ENCODE data around the gene MED1.
A peak's percentile ranks its signal among the peaks of the same experiment; 100 is the strongest.
"Not testable (repeated sequence)": the region's sequence is repeated elsewhere in the genome, so short reads cannot be mapped to it uniquely, and the experiment has no call there.

The MED1 gene

GRCh38 chr17:39462631-39463375 lies 11.7 kb upstream of the MED1 start:
- no peak for DNase-seq (ENCODE audit: insufficient read length)
- no peak for FAIRE-seq
- TF ChIP-seq POLR2AphosphoS5 (IDR thresholded peaks at IDR 0.05; ENCODE audit: low read depth, low read length): peak; percentile 42; the same call in 1 of the 2 replicates
- no peak for TF ChIP-seq TAF1 (IDR thresholded peaks at IDR 0.05; ENCODE audit: borderline replicate concordance, low read depth, low read length)

- DNase-seq (ENCODE audit: insufficient read length): no peak
- TF ChIP-seq TAF1 (IDR thresholded peaks at IDR 0.05; ENCODE audit: borderline replicate concordance, low read depth, low read length) (no peak), POLR2A (IDR thresholded peaks at IDR 0.05; ENCODE audit: low read depth, low read length) (no peak; the same call in 1 of the 2 replicates), POLR2AphosphoS5 (IDR thresholded peaks at IDR 0.05; ENCODE audit: low read depth, low read length) (no peak)
- peak; percentile 33 for FAIRE-seq
Measured at GRCh38 chr17:39461926-39462569, 11.0 kb upstream of the MED1 start.

GRCh38 chr17:39461113-39461925 lies 10.3 kb upstream of the MED1 start, which contains the start of gene CDK12:
TSS of gene CDK12 (plus strand) at chr17:39461486. CDS start at chr17:39462072, 586 bp downstream.
- DNase-seq (ENCODE audit: insufficient read length) (peak; percentile 93), FAIRE-seq (peak; percentile 95)
- TF ChIP-seq TAF1 (IDR thresholded peaks at IDR 0.05; ENCODE audit: borderline replicate concordance, low read depth, low read length) (peak; percentile 93), POLR2AphosphoS5 (IDR thresholded peaks at IDR 0.05; ENCODE audit: low read depth, low read length) (peak; percentile 98), POLR2A (IDR thresholded peaks at IDR 0.05; ENCODE audit: low read depth, low read length) (peak; percentile 98)

- TF ChIP-seq POLR2AphosphoS5 (IDR thresholded peaks at IDR 0.05; ENCODE audit: low read depth, low read length) (no peak), POLR2A (IDR thresholded peaks at IDR 0.05; ENCODE audit: low read depth, low read length) (no peak), TAF1 (IDR thresholded peaks at IDR 0.05; ENCODE audit: borderline replicate concordance, low read depth, low read length) (no peak)
- FAIRE-seq (no peak), DNase-seq (ENCODE audit: insufficient read length) (no peak)
Measured at GRCh38 chr17:39455919-39456318, 4.9 kb upstream of the MED1 start.

GRCh38 chr17:39450051-39450450 lies 1.0 kb downstream of the MED1 start:
- FAIRE-seq: no peak
- TF ChIP-seq TAF1 (IDR thresholded peaks at IDR 0.05; ENCODE audit: borderline replicate concordance, low read depth, low read length) (no peak), POLR2AphosphoS5 (IDR thresholded peaks at IDR 0.05; ENCODE audit: low read depth, low read length) (no peak), POLR2A (IDR thresholded peaks at IDR 0.05; ENCODE audit: low read depth, low read length) (no peak)
- DNase-seq (ENCODE audit: insufficient read length): no peak

- TF ChIP-seq TAF1 (IDR thresholded peaks at IDR 0.05; ENCODE audit: borderline replicate concordance, low read depth, low read length) (no peak), POLR2AphosphoS5 (IDR thresholded peaks at IDR 0.05; ENCODE audit: low read depth, low read length) (no peak), POLR2A (IDR thresholded peaks at IDR 0.05; ENCODE audit: low read depth, low read length) (no peak)
- no peak for FAIRE-seq
Measured at GRCh38 chr17:39447561-39447960, 3.5 kb downstream of the MED1 start.

GRCh38 chr17:39443326-39443725 lies 7.7 kb downstream of the MED1 start:
- TF ChIP-seq POLR2A (IDR thresholded peaks at IDR 0.05; ENCODE audit: low read depth, low read length): no peak
- no peak for TF ChIP-seq POLR2AphosphoS5 (IDR thresholded peaks at IDR 0.05; ENCODE audit: low read depth, low read length)
- TF ChIP-seq TAF1 (IDR thresholded peaks at IDR 0.05; ENCODE audit: borderline replicate concordance, low read depth, low read length): no peak
- FAIRE-seq (no peak), DNase-seq (ENCODE audit: insufficient read length) (no peak)

More at GRCh38 chr17:39447561-39447960, 3.5 kb downstream of the MED1 start:
- no peak for DNase-seq (ENCODE audit: insufficient read length)

GRCh38 chr17:39439868-39440267 lies 11.2 kb downstream of the MED1 start:
- FAIRE-seq; DNase-seq (ENCODE audit: insufficient read length): not testable (repeated sequence)

- DNase-seq (ENCODE audit: insufficient read length) (no peak), FAIRE-seq (no peak)
- no peak for TF ChIP-seq TAF1 (IDR thresholded peaks at IDR 0.05; ENCODE audit: borderline replicate concordance, low read depth, low read length)
- no peak for TF ChIP-seq POLR2AphosphoS5 (IDR thresholded peaks at IDR 0.05; ENCODE audit: low read depth, low read length)
- TF ChIP-seq POLR2A (IDR thresholded peaks at IDR 0.05; ENCODE audit: low read depth, low read length): no peak
Measured at GRCh38 chr17:39429600-39429999, 21.5 kb downstream of the MED1 start.

GRCh38 chr17:39416141-39416540 lies 34.9 kb downstream of the MED1 start:
- DNase-seq (ENCODE audit: insufficient read length): no peak
- no peak for TF ChIP-seq POLR2AphosphoS5 (IDR thresholded peaks at IDR 0.05; ENCODE audit: low read depth, low read length)
- no peak for TF ChIP-seq TAF1 (IDR thresholded peaks at IDR 0.05; ENCODE audit: borderline replicate concordance, low read depth, low read length)
- no peak for TF ChIP-seq POLR2A (IDR thresholded peaks at IDR 0.05; ENCODE audit: low read depth, low read length)
- FAIRE-seq: no peak

- FAIRE-seq (no peak), DNase-seq (ENCODE audit: insufficient read length) (no peak)
- TF ChIP-seq TAF1 (IDR thresholded peaks at IDR 0.05; ENCODE audit: borderline replicate concordance, low read depth, low read length) (no peak), POLR2AphosphoS5 (IDR thresholded peaks at IDR 0.05; ENCODE audit: low read depth, low read length) (no peak), POLR2A (IDR thresholded peaks at IDR 0.05; ENCODE audit: low read depth, low read length) (no peak)
Measured at GRCh38 chr17:39410279-39410678, 40.8 kb downstream of the MED1 start.

Data from GM12892 (cell line).